Measurements from ENCODE around the gene PCYT2. TPM values are rescaled to one million over a fixed set of nuclear protein-coding genes. Genes with fewer than 3 reads are reported as not detected.

Gene PCYT2
- total and polyA plus RNA-seq, 9 of the 15 experiments (the other 6 are each of a cell fraction or from before 2014, with no cell fraction given), result 0.92 to 134 (median 82.5) TPM

DNA sequence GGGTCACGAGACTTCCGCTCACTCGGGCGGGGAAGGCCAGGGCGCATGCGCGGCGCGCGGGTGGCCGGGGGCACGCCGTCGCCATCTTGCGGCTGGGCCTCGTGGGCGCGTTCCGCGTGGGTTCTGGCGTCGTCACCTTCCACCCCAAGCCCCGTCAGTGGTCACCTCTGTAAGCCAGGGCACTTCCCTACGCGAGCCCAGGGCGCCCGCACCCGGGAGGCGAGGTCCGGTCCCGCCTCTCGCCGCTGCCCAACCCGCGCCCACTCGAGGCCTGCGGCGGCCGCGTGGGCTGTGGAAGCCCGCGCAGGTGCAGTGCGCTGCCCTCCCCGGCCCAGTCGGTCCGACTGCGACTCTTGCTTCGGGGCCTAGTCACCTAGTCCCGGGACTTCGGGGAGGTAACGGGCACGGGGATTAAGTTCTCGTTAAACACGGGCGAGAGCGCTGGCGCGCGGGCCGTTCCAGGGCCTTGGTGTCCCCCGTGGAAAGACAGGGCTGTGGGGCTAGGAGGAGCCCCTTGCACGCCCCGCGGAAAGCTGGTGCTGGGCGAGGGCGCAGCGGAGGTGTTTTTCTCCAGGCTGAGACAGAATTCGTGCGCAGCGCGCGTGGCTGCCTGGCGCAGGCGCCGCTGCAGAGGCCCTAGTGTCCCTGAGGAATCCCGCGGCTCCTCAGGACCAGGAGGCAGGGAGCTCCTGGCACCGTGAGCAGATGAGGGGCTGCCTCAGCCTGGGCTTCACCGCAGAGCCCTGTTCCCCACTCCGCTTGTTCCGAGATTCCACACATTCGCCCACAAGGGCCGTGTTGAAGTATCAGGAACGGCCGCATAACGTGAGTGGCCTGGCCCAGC is 39.6 kb downstream of the PCYT2 start (continued):
- TF ChIP-seq, protein P1, sequence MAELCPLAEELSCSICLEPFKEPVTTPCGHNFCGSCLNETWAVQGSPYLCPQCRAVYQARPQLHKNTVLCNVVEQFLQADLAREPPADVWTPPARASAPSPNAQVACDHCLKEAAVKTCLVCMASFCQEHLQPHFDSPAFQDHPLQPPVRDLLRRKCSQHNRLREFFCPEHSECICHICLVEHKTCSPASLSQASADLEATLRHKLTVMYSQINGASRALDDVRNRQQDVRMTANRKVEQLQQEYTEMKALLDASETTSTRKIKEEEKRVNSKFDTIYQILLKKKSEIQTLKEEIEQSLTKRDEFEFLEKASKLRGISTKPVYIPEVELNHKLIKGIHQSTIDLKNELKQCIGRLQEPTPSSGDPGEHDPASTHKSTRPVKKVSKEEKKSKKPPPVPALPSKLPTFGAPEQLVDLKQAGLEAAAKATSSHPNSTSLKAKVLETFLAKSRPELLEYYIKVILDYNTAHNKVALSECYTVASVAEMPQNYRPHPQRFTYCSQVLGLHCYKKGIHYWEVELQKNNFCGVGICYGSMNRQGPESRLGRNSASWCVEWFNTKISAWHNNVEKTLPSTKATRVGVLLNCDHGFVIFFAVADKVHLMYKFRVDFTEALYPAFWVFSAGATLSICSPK (IDR thresholded peaks at IDR 0.05; ENCODE audit: borderline replicate concordance), result no peak
- TF ChIP-seq U2AF2 (optimal IDR thresholded peaks at IDR 0.05; ENCODE audit: low read depth, low read length) (no peak), ZNF146 (CRISPR knock-in tag; IDR thresholded peaks at IDR 0.05; ENCODE audit: unreplicated experiment) (no peak), GATAD2B (IDR thresholded peaks at IDR 0.05; ENCODE audit: borderline replicate concordance) (peak; percentile 100), ZFX (CRISPR knock-in tag; IDR thresholded peaks at IDR 0.05) (peak; percentile 99), MAFK (IDR thresholded peaks at IDR 0.05; ENCODE audit: low read length) (no peak), CBX5 (IDR thresholded peaks at IDR 0.05; ENCODE audit: borderline replicate concordance, low read depth) (no peak), HDAC6 (IDR thresholded peaks at IDR 0.05; ENCODE audit: low read depth, low read length) (no peak), HMGN3 (IDR thresholded peaks at IDR 0.05; ENCODE audit: borderline replicate concordance, extremely low read depth, insufficient read length, low read depth, low read length) (peak; percentile 72), RUNX1 (IDR thresholded peaks at IDR 0.05; ENCODE audit: low read depth) (no peak), ATF1 (CRISPR knock-in tag; IDR thresholded peaks at IDR 0.05) (no peak), ATF1 (tag; IDR thresholded peaks at IDR 0.05) (peak; percentile 88), ZNF384 (IDR thresholded peaks at IDR 0.05; ENCODE audit: low read depth, low read length) (no peak), ZNF445 (CRISPR knock-in tag; IDR thresholded peaks at IDR 0.05; ENCODE audit: low read depth) (no peak), PRPF4 (IDR thresholded peaks at IDR 0.05; ENCODE audit: insufficient read depth, low read depth, low read length, poor library complexity, severe bottlenecking) (peak; percentile 74)
- TF ChIP-seq, protein P2, sequence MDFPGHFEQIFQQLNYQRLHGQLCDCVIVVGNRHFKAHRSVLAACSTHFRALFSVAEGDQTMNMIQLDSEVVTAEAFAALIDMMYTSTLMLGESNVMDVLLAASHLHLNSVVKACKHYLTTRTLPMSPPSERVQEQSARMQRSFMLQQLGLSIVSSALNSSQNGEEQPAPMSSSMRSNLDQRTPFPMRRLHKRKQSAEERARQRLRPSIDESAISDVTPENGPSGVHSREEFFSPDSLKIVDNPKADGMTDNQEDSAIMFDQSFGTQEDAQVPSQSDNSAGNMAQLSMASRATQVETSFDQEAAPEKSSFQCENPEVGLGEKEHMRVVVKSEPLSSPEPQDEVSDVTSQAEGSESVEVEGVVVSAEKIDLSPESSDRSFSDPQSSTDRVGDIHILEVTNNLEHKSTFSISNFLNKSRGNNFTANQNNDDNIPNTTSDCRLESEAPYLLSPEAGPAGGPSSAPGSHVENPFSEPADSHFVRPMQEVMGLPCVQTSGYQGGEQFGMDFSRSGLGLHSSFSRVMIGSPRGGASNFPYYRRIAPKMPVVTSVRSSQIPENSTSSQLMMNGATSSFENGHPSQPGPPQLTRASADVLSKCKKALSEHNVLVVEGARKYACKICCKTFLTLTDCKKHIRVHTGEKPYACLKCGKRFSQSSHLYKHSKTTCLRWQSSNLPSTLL (IDR thresholded peaks at IDR 0.05), result no peak
- TF ChIP-seq, protein P3, sequence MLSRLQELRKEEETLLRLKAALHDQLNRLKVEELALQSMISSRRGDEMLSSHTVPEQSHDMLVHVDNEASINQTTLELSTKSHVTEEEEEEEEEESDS (CRISPR knock-in tag; IDR thresholded peaks at IDR 0.05), result no peak
- TF ChIP-seq, protein P4, sequence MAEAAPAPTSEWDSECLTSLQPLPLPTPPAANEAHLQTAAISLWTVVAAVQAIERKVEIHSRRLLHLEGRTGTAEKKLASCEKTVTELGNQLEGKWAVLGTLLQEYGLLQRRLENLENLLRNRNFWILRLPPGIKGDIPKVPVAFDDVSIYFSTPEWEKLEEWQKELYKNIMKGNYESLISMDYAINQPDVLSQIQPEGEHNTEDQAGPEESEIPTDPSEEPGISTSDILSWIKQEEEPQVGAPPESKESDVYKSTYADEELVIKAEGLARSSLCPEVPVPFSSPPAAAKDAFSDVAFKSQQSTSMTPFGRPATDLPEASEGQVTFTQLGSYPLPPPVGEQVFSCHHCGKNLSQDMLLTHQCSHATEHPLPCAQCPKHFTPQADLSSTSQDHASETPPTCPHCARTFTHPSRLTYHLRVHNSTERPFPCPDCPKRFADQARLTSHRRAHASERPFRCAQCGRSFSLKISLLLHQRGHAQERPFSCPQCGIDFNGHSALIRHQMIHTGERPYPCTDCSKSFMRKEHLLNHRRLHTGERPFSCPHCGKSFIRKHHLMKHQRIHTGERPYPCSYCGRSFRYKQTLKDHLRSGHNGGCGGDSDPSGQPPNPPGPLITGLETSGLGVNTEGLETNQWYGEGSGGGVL (CRISPR knock-in tag; IDR thresholded peaks at IDR 0.05), result no peak
- TF ChIP-seq, protein P5, sequence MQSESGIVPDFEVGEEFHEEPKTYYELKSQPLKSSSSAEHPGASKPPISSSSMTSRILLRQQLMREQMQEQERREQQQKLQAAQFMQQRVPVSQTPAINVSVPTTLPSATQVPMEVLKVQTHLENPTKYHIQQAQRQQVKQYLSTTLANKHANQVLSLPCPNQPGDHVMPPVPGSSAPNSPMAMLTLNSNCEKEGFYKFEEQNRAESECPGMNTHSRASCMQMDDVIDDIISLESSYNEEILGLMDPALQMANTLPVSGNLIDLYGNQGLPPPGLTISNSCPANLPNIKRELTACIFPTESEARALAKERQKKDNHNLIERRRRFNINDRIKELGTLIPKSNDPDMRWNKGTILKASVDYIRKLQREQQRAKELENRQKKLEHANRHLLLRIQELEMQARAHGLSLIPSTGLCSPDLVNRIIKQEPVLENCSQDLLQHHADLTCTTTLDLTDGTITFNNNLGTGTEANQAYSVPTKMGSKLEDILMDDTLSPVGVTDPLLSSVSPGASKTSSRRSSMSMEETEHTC (IDR thresholded peaks at IDR 0.05), result no peak; the same call in none of the 2 replicates
- TF ChIP-seq, protein P6, sequence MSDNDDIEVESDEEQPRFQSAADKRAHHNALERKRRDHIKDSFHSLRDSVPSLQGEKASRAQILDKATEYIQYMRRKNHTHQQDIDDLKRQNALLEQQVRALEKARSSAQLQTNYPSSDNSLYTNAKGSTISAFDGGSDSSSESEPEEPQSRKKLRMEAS (CRISPR knock-in tag; IDR thresholded peaks at IDR 0.05), result peak; percentile 98
